IPS DF 4.7 (cell line): Measurements from ENCODE around the gene RIPPLY3.

Experiments
- DNase-seq: peaks from one replicate; pipeline ENCODE4 v3.0.0-alpha.2; 2013; ENCODE audit warnings: low spot score; ENCODE audit errors: extremely low read depth

Gene RIPPLY3, protein sequence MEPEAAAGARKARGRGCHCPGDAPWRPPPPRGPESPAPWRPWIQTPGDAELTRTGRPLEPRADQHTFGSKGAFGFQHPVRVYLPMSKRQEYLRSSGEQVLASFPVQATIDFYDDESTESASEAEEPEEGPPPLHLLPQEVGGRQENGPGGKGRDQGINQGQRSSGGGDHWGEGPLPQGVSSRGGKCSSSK

DNA sequence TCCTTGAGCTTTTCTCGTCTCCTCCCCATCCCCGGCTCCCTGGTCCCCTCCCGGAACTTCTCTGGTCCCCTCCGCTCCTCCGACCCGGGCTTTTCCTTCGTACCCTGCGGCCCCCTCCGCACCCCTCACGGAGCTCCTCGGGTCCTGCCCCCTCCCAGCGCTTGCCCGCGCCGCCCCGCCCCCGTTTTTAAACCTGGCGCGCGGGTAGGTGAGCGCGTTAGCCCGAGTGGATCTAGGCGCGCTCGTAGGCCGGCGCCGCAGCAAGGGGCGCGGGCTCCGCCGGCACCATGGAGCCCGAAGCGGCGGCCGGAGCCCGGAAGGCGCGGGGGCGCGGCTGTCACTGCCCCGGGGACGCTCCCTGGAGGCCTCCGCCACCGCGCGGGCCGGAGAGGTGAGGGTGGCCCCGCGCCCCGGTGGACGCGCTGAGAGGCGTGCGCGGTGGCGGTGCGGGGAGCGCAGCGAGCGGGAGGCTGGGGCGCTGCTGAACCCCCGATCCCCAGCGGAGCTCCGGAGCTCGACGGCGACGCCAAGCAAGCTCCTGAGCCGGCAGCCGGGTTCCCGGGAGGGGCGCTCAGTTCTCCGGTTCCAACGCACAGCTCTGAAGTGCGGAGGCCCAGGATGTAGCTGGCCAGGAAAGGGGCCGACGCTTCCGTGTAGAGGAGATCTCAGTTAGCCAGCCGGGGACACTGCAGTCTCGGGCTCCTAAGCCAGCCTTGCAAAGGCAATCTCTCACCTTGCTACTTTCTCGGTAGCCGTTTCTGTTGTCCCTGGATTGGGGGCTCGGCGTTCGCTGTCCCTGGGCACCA, at the start of gene RIPPLY3:
RIPPLY3 (plus strand) TSS at position 217 of the 806 bp plus-strand sequence; CDS start at position 288, 71 bp downstream.
- DNase-seq, result no peak

GRCh38 chr21:36959020-36959835, 47.3 kb upstream of the RIPPLY3 start:
- DNase-seq, result no peak

- DNase-seq, result no peak
Observed at GRCh38 chr21:36960676-36961284, 45.7 kb upstream of the RIPPLY3 start.

DNA sequence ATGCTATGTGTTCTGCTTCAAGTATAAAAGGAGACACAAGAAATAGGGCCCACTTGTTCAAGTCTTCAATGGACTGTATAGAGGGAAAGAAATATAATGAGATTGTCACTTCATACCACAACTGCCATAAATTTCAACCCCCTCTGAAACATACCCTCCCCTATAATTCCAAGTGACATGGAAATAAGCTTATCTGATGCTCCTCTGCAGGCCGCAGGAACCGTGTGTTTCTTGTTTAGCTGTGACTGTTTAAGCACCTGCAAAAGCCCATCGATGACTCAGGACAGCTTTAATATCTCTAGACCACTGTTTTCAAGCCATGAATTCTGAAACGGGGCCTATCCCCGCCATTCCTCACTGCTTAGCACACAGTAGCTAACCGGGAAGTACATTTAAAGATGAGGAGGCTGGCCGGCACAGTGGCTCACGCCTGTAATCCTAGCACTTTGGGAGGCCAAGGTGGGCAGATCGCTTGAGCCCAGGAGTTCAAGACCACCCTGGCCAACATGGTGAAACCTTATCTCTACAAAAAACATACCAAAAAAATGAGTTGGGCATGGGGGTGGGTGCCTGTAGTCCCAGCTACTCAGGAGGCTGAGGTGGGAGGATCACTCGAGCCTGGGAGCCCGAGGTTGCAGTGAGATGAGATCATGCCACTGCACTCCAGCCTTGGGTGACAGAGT, 44.3 kb upstream of the RIPPLY3 start:
- DNase-seq, result no peak

GRCh38 chr21:36964398-36964797, 42.1 kb upstream of the RIPPLY3 start:
- no peak for DNase-seq

DNA sequence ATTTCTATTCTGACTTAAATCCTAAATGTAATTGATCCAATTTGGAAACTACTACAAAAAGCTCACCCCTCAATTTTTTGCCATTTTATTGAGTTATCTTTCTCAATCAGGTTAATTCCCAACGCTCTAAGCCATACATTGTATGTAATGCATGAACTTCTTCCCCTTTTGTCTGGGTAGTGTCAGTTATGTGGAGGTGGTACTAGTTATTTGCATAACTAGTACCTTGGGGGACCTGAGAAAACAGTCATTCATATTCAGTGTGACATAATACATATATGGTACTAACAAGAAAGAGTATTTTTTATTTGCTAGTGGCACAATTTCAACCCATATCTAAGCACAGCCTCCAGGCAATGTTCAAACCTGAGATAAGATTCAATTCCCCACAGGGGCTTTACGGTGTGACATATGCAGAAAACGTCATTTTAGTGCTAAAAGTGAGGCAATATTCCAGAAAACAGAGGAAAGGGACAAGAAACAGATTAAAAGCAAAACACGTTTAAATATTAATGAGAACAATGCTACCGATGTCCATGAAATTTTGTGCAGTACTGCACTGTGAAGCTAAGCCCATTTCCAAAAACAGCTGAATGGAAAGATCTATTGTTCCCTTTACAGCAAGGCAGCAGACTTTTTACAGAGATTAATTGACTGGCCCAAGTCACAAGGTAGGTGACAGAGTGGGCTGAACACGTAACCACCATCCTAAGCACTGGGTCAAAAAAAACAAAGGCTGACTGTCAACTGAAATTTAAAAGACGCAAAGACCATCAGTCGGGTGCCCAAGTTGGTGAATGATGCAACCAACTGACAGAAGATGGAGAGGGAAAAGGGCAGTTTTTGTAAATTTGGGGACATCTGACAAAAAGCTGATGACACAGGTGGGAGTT, 41.4 kb upstream of the RIPPLY3 start:
- no peak for DNase-seq

DNA sequence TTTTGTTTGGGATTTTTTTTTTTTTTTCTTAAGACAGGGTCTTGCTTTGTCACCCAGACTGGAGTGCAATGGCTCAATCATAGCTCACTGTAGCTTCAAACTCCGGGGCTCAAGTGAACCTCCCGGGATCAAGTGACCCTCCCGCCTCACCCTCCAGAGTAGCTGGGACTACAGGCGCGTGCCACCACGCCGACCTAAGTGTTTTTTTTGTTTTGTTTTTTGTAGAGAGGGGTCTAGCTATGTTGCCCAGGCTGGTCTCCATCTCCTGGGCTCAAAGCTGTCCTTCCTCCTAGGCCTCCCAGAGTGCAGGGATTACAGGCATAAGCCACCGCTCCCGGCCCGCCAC, 40.8 kb upstream of the RIPPLY3 start:
- DNase-seq, result no peak

DNA sequence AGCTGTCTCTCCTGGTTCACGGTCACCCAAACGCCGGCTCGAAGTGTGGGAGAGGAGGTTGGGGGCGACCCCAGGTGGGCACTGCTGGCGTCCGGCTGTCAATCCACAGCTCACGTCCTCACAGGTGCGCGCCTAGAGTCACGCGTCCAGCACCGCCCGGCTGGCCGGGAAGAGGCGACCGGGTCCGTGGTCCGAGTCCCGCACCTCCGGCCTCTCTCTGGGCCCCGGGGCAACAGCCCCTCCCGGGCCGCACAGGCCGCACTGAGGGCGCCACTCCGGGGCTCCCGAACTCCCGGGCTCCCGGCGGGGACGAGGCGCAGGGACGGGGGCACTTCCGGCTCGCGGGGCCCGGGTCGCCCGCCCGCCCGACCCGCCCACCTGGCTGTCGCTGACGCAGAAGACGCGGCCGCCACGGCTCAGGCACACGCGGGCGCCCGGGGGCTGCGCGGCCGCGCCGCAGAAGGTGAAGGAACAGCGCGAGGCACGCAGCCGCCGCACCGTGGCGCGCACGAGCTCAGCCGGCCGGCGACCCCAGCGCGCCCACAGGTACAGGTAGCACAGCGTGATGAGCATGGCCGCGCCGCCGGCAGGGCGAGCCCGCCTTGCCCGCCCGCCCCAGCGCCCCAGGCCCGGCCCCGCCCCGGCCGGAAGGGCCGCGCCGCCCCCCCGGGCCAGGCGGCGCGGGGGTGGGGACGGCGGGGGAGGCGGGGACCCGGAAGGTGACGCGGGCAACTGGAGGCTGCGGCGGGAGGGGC, 40.3 kb upstream of the RIPPLY3 start, which contains the start of gene HLCS:
HLCS (minus strand) TSS at position 604 of the 755 bp plus-strand sequence; CDS start at position 573, 31 bp downstream.
- DNase-seq, result no peak

GRCh38 chr21:36966821-36967768, 39.4 kb upstream of the RIPPLY3 start:
- no peak for DNase-seq

DNA sequence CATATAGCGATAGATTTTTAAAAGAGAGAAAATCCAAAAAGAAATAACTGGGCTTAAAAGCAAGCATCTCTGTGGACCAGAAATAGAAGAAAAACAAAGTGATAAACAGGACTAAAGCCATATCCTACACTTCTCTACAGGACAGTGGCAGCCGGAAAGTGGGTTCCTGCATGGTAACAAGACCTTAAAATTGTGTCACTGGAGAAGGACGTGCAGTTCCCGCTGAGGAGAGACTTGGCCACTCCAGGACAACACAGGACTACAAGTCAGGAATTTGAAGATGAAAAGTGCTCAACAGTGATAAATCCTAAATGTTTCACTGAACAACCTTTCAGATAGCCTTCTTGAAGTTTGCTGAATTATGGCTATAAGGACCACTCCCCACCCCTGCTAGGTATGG, 38.1 kb upstream of the RIPPLY3 start:
- no peak for DNase-seq

DNA sequence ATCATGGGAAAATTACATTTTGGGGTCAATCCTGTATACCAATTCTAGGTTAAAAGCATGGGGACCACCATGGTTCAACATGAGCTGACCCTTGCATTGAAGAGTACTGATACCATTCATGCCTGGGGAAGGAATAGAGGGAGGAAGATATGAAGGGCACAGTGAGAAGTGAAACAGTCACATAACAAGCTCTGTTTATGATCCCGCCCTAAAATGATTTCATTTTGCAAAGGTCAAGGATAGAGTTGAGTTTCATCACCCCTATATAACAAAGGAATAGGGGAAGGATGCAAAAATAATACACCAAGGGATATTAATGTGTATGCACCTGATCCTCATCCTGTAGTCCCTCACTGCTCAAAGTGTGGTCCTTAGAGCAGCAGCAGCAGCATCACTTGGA, 37.5 kb upstream of the RIPPLY3 start:
- DNase-seq, result no peak

GRCh38 chr21:36973986-36974850, 32.3 kb upstream of the RIPPLY3 start:
- no peak for DNase-seq

DNA sequence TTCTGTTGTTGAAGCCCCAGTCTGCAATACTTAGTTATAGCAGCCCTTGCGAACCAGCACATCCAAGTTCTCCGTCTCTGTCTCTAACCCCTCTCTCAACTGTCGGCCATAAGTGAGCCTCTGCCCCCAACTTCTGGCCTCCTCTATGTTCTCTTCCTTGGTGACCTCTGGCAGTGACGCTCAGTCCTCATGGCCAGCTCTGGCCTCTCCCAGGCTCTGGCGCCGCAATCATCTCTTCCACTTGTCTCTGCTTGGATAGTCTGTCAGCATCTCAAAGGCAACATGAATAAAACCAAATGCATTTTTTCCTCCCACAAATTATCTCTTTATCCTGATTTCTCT, 31.7 kb upstream of the RIPPLY3 start:
- DNase-seq, result no peak

DNA sequence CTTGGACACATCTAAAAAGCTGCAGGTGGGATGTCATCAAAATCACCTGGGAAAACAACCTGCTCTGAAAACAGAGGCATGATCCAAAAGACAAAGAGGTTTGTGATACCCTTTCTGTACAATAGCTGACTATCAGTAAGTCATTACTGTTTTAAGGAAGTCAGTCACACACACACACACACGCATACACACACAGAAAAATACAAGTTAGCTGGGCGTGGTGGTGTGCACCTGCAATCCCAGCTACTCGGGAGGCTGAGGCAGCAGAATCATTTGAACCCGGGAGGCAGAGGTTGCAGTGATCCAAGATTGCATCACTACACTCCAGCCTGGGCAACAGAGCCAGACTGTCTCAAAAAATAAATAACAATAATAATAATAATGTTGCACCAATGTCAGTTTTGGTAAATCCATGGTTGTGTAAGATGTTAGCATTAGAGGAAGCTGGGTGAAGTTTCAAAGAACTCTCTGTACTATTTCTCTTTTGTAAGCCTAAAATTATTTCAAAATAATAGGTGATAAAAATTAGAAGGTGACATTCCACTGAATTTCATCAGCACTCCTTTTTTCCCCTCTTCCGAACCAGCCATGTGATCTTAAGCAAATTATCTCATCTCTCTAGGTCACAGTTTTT, 30.2 kb upstream of the RIPPLY3 start:
- no peak for DNase-seq

DNA sequence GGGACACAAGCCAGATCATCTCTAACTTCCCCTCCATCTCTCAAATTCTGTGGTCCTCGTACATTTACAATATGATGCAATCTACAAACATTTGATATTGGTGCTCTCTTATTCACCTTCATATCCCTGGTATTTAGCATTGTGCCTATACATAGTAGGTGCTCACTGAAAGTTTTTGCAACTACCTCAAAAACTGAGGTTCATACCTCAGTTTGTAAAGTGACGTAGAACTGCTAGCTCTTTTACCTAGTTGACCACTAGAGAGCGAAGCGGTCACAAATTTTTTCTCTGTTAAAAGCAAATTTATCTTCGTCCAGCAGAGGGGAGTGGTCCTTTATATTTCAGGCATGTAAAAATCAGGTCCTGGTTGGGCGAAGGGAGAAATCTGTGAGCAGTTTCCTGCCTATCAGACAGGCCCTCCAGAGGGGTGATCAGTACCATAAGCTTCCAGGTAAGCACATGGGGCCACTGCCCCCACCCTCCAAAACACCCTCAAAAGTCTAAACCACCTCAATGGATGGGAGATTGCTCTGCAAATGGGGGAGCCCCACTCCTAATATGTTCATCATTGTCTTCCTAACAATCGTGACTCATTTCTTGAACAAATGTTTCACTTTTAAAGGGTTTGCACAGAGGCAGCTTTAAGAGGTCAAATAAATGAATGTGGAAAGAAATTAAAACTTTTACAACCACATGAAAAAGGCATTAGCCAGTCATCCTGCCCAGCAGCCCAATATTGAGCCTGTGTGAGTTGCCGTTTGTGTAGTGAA, 29.4 kb upstream of the RIPPLY3 start:
- DNase-seq, result no peak
